GM12878 (cell line): Measurements from ENCODE around the gene NPAS1. TPM values are rescaled to one million over a fixed set of nuclear protein-coding genes. Genes with fewer than 3 reads are reported as not detected.

Source experiments
- ATAC-seq: fragments of 200-7000 bp; cut with Tn5 transposase; 3 replicates; pipeline ENCODE4 v1.9.1; 2020; ENCODE audit warnings: mild to moderate bottlenecking, moderate library complexity
- BruUV-seq: library from RNA; stranded (reverse); fragments of 400-500 nt; replicated peaks from 2 replicates; lab custom pipeline; 2021; lab: Mats Ljungman, UMichigan
- CTCF ChIA-PET: fragments of 300-600 bp; sonication (Branson Sonifier 250); formaldehyde crosslinking; extraction: SDS; loops from one replicate; lab custom pipeline; 2021; ENCODE audit warnings: inconsistent platforms; lab: Yijun Ruan, JAX
- POLR2A ChIA-PET: fragments of 350-600 bp; formaldehyde crosslinking; extraction: SDS; loops from one replicate; lab custom pipeline; 2021; ENCODE audit warnings: inconsistent platforms; lab: Charles Lee
- RAD21 ChIA-PET: fragments of 300-600 bp; sonication (Branson Sonifier 250); formaldehyde crosslinking; loops from one replicate; lab custom pipeline; 2023; ENCODE audit warnings: antibody characterized with exemption; ENCODE audit not compliant: unreplicated experiment; lab: Charles Lee
- SMC1A ChIA-PET: fragments of 300-600 bp; sonication (Branson Sonifier 250); formaldehyde crosslinking; loops from one replicate; lab custom pipeline; 2023; ENCODE audit not compliant: unreplicated experiment, uncharacterized antibody; lab: Charles Lee
- DNase-seq: peaks from one replicate; pipeline ENCODE4 v3.0.0-alpha.2; 2011; ENCODE audit warnings: low read depth, low spot score
- FAIRE-seq: peaks from 3 replicates; lab custom pipeline; 2011; peaks lifted over from hg19 to GRCh38; lab: Jason Lieb, UNC
- H2AFZ ChIP-seq: 2 replicates; pipeline ENCODE4 v1.6.0; 2011; ENCODE audit warnings: low read depth, low read length, control low read depth; ENCODE audit not compliant: control insufficient read depth
- H3K27ac ChIP-seq: 2 replicates; pipeline ENCODE4 v1.5.1; 2011; ENCODE audit warnings: control low read depth; ENCODE audit not compliant: control insufficient read depth, insufficient read depth
- H3K27me3 ChIP-seq, 2 experiments: replicated peaks in 1 of 2; 2 replicates each; pipeline versions ENCODE4 v1.6.0 to v1.6.1; 2011; ENCODE audit warnings: low read length in 1 of 2; ENCODE audit not compliant: control insufficient read depth in 2 of 2, insufficient read depth in 2 of 2
- H3K36me3 ChIP-seq, 2 experiments: 2 replicates each; pipeline ENCODE4 v1.5.1; 2011; ENCODE audit warnings: low read length in 1 of 2; ENCODE audit not compliant: control insufficient read depth in 2 of 2, insufficient read depth in 2 of 2
- H3K4me1 ChIP-seq: 2 replicates; pipeline ENCODE4 v1.6.1; 2011; ENCODE audit warnings: mild to moderate bottlenecking, low read length, moderate library complexity, mixed read lengths; ENCODE audit not compliant: control insufficient read depth, insufficient read depth
- H3K4me2 ChIP-seq: 2 replicates; pipeline ENCODE4 v1.6.0; 2011; ENCODE audit warnings: control low read depth; ENCODE audit not compliant: control insufficient read depth, insufficient read depth
- H3K4me3 ChIP-seq: fragments of 200-600 bp; sonication (generic); 2 replicates; pipeline ENCODE4 v1.5.1; 2016
- H3K79me2 ChIP-seq: 2 replicates; pipeline ENCODE4 v1.6.0; 2011; ENCODE audit warnings: low read length; ENCODE audit not compliant: control insufficient read depth, insufficient read depth
- H3K9ac ChIP-seq: 2 replicates; pipeline ENCODE4 v1.8.0; 2011; ENCODE audit warnings: low read length, control low read depth, mixed read lengths; ENCODE audit not compliant: control insufficient read depth, insufficient read depth
- H3K9me3 ChIP-seq: replicated peaks from 3 replicates; pipeline ENCODE4 v1.5.1; 2011; ENCODE audit warnings: mild to moderate bottlenecking, low read length; ENCODE audit not compliant: control insufficient read depth, insufficient read depth
- H4K20me1 ChIP-seq: 2 replicates; pipeline ENCODE4 v1.6.0; 2011; ENCODE audit not compliant: control insufficient read depth, insufficient read depth
- BMI1 ChIP-seq: fragments of 450-650 bp; IDR thresholded peaks from 2 replicates; pipeline ENCODE4 v1.6.1; 2016; ENCODE audit warnings: mild to moderate bottlenecking, moderate library complexity, borderline replicate concordance
- E2F4 ChIP-seq: IDR thresholded peaks from 2 replicates; pipeline ENCODE4 v1.6.1; 2012; ENCODE audit warnings: low read depth, low read length, improper control_type of control experiment
- E4F1 ChIP-seq: fragments of 450-650 bp; IDR thresholded peaks from 2 replicates; pipeline ENCODE4 v1.6.1; 2018; ENCODE audit warnings: borderline replicate concordance, mild to moderate bottlenecking; ENCODE audit not compliant: partially characterized antibody
- EED ChIP-seq: sonication (generic); IDR thresholded peaks from 2 replicates; pipeline ENCODE4 v1.6.1; 2016; ENCODE audit warnings: antibody characterized with exemption, low read depth
- FOXM1 ChIP-seq: IDR thresholded peaks from 2 replicates; pipeline ENCODE4 v1.6.1; 2012; ENCODE audit warnings: low read depth, mild to moderate bottlenecking, inconsistent platforms, low read length, moderate library complexity
- SMAD5 ChIP-seq: IDR thresholded peaks from 2 replicates; pipeline ENCODE4 v1.6.1; 2016; ENCODE audit warnings: antibody characterized with exemption, low read depth
- SREBF2 ChIP-seq: IDR thresholded peaks from 2 replicates; pipeline ENCODE4 v1.6.1; 2012; ENCODE audit warnings: mild to moderate bottlenecking, low read length
- WGBS: methylation state at CpG from one replicate; pipeline ENCODE4 v1.1.6; 2016; ENCODE audit warnings: low lambda C conversion rate; ENCODE audit not compliant: insufficient replicate concordance, insufficient coverage; ENCODE audit errors: missing lambda C conversion rate; 5-methylcytosine and 5-hydroxymethylcytosine counted together
- in situ Hi-C: fragments of 300-500 bp; cut with MboI; formaldehyde crosslinking; loops from 9 replicates; pipeline ENCODE4 v1.14.3; 2018; ENCODE audit warnings: mixed read lengths
- intact Hi-C: fragments of 100-400 bp; cut with micrococcal nuclease; formaldehyde crosslinking; loops from one replicate; pipeline ENCODE4 v1.14.2; 2022; ENCODE audit not compliant: unreplicated experiment
- polyA plus RNA-seq, 11 experiments: library from polyadenylated mRNA; depleted of rRNA in 4 of 11; unstranded in 6 of 11; stranded (reverse) in 5 of 11; fragments of >200 nt; fragmentation: Nextera tagmentation in 4 of 11; fragmentation: Illumina TruSeq in 1 of 11; extraction: Ambion mirVana in 4 of 11; extraction: Trizol in 1 of 11; gene quantifications; 1 replicate in 1 of 11; 2 replicates in 10 of 11; pipeline versions ENCODE4 v1.2.1 to v1.2.3, GENCODE V29; 2011 to 2016; ENCODE audit warnings: inconsistent platforms in 2 of 11, missing spikeins in 2 of 11, low read depth in 1 of 11
- total RNA-seq, 4 experiments: library from RNA; depleted of rRNA in 3 of 4; stranded (reverse); fragments of >200 nt in 3 of 4; fragmentation: Illumina TruSeq in 1 of 4; extraction: Trizol in 1 of 4; gene quantifications; 2 replicates each; pipeline versions ENCODE4 v1.2.1 to v1.2.3, GENCODE V29; 2013 to 2021
- TF ChIP-seq, protein P1 (sequence below): fragments of 450-650 bp; IDR thresholded peaks from 2 replicates; pipeline ENCODE4 v1.6.1; 2018; ENCODE audit warnings: mild to moderate bottlenecking, low read depth, moderate library complexity; ENCODE audit not compliant: partially characterized antibody
- TF ChIP-seq, protein P2 (sequence below): fragments of 450-650 bp; IDR thresholded peaks from 2 replicates; pipeline ENCODE4 v1.6.1; 2017; ENCODE audit warnings: mild to moderate bottlenecking, low read depth, inconsistent platforms; ENCODE audit not compliant: poor library complexity, severe bottlenecking

NPAS1 gene
- total and polyA plus RNA-seq, 10 of the 15 experiments (the other 5 are each of a cell fraction or from before 2014, with no cell fraction given) = 0.14 to 0.72 (median 0.28) TPM; not detected in 3

- TF ChIP-seq, protein P1, sequence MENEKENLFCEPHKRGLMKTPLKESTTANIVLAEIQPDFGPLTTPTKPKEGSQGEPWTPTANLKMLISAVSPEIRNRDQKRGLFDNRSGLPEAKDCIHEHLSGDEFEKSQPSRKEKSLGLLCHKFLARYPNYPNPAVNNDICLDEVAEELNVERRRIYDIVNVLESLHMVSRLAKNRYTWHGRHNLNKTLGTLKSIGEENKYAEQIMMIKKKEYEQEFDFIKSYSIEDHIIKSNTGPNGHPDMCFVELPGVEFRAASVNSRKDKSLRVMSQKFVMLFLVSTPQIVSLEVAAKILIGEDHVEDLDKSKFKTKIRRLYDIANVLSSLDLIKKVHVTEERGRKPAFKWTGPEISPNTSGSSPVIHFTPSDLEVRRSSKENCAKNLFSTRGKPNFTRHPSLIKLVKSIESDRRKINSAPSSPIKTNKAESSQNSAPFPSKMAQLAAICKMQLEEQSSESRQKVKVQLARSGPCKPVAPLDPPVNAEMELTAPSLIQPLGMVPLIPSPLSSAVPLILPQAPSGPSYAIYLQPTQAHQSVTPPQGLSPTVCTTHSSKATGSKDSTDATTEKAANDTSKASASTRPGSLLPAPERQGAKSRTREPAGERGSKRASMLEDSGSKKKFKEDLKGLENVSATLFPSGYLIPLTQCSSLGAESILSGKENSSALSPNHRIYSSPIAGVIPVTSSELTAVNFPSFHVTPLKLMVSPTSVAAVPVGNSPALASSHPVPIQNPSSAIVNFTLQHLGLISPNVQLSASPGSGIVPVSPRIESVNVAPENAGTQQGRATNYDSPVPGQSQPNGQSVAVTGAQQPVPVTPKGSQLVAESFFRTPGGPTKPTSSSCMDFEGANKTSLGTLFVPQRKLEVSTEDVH = no peak
- TF ChIP-seq, protein P2, sequence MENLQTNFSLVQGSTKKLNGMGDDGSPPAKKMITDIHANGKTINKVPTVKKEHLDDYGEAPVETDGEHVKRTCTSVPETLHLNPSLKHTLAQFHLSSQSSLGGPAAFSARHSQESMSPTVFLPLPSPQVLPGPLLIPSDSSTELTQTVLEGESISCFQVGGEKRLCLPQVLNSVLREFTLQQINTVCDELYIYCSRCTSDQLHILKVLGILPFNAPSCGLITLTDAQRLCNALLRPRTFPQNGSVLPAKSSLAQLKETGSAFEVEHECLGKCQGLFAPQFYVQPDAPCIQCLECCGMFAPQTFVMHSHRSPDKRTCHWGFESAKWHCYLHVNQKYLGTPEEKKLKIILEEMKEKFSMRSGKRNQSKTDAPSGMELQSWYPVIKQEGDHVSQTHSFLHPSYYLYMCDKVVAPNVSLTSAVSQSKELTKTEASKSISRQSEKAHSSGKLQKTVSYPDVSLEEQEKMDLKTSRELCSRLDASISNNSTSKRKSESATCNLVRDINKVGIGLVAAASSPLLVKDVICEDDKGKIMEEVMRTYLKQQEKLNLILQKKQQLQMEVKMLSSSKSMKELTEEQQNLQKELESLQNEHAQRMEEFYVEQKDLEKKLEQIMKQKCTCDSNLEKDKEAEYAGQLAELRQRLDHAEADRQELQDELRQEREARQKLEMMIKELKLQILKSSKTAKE = no peak
Observed at GRCh38 chr19:47001584-47001983, 18.1 kb upstream of the NPAS1 start (continued).

- ChIA-PET RAD21 (interaction anchor here (1.5 kb wide), 1 partner anchor 11 kb away, joined by 3 read pairs; no protein-coding TSS in a partner anchor), POLR2A (no interaction called here), SMC1A (interaction anchor here (1.0 to 1.1 kb wide), 2 partner anchors 11 kb away, joined by 3 to 4 read pairs; no protein-coding TSS in a partner anchor), CTCF (interaction anchor here (0.7 to 1.6 kb wide), 3 partner anchors 11 to 149 kb away, joined by 3 to 5 read pairs (median 3); no protein-coding TSS in a partner anchor)
- intact Hi-C loops = no loop called here
- Histone ChIP-seq H2AFZ (no peak overlapping the region), H3K36me3 (peaks cover 3 to 14% of the 10 kb centered on the region in 2 experiments; a peak in 3 of 4 replicates), H4K20me1 (no peaks in the 10 kb centered on the region), H3K4me2 (no peak overlapping the region), H3K4me1 (no peaks in the 10 kb centered on the region), H3K4me3 (no peak overlapping the region), H3K27ac (no peak overlapping the region), H3K9me3 (no peaks in the 10 kb centered on the region), H3K9ac (no peak overlapping the region), H3K79me2 (no peaks in the 10 kb centered on the region), H3K27me3 (no peaks in the 10 kb centered on the region)
- WGBS = 76% methylated on average over 23 of the region's 23 CpGs
- no TSS peak for BruUV-seq
- DNase-seq (no peak), FAIRE-seq (no peak), ATAC-seq (no peak)
- in situ Hi-C loops = no loop called here
- no peak for TF ChIP-seq E2F4
- TF ChIP-seq SREBF2 = no peak
- no peak for TF ChIP-seq BMI1
- TF ChIP-seq SMAD5 = no peak
- TF ChIP-seq EED = no peak
- no peak for TF ChIP-seq E4F1
- no peak for TF ChIP-seq FOXM1
Observed at GRCh38 chr19:47002106-47002766, 17.4 kb upstream of the NPAS1 start.
